Keratinocyte (primary cell): Measurements from ENCODE around the gene XRCC1. TPM values are rescaled to one million over a fixed set of nuclear protein-coding genes. Genes with fewer than 3 reads are reported as not detected.

ENCODE experiments used
- DNase-seq: peaks from one replicate; pipeline ENCODE4 v3.0.0-alpha.2; 2011; ENCODE audit warnings: low read depth, missing footprints, low spot score
- FAIRE-seq: peaks from 2 replicates; lab custom pipeline; 2011; peaks lifted over from hg19 to GRCh38; lab: Jason Lieb, UNC
- H2AFZ ChIP-seq: 2 replicates; pipeline ENCODE4 v1.6.0; 2012; ENCODE audit warnings: low read length, control low read depth, inconsistent platforms; ENCODE audit not compliant: control insufficient read depth
- H3K27ac ChIP-seq: 2 replicates; pipeline ENCODE4 v1.5.1; 2011; ENCODE audit warnings: low read length; ENCODE audit not compliant: control insufficient read depth, insufficient read depth
- H3K27me3 ChIP-seq: 3 replicates; pipeline ENCODE4 v1.6.0; 2011; ENCODE audit warnings: low read length; ENCODE audit not compliant: control insufficient read depth, insufficient read depth; ENCODE audit errors: extremely low read depth
- H3K36me3 ChIP-seq, 2 experiments: 2 replicates in 1 of 2; 3 replicates in 1 of 2; pipeline ENCODE4 v1.5.1; 2011; ENCODE audit warnings: low read length in 2 of 2, mild to moderate bottlenecking in 1 of 2; ENCODE audit not compliant: control insufficient read depth in 2 of 2, insufficient read depth in 2 of 2; ENCODE audit errors: extremely low read depth in 1 of 2
- H3K4me1 ChIP-seq: 3 replicates; pipeline ENCODE4 v1.5.1; 2011; ENCODE audit warnings: low read length; ENCODE audit not compliant: control insufficient read depth, insufficient read depth; ENCODE audit errors: extremely low read depth
- H3K4me2 ChIP-seq: 3 replicates; pipeline ENCODE4 v1.6.0; 2011; ENCODE audit warnings: low read depth, low read length; ENCODE audit not compliant: control insufficient read depth, insufficient read depth; ENCODE audit errors: extremely low read depth
- H3K4me3 ChIP-seq, 3 experiments: fragments of 200-600 bp in 1 of 3; sonication (generic) in 1 of 3; 2 replicates in 2 of 3; 3 replicates in 1 of 3; pipeline ENCODE4 v1.5.1; 2011 to 2016; ENCODE audit warnings: low read length in 3 of 3, mild to moderate bottlenecking in 3 of 3, control low read depth in 2 of 3, inconsistent platforms in 1 of 3, low read depth in 1 of 3, mixed read lengths in 1 of 3, mixed run types in 1 of 3, moderate library complexity in 1 of 3; ENCODE audit not compliant: control insufficient read depth in 2 of 3, insufficient read depth in 2 of 3; ENCODE audit errors: extremely low read depth in 1 of 3
- H3K79me2 ChIP-seq: 2 replicates; pipeline ENCODE4 v1.6.0; 2012; ENCODE audit warnings: low read length; ENCODE audit not compliant: control insufficient read depth, insufficient read depth
- H3K9ac ChIP-seq: 3 replicates; pipeline ENCODE4 v1.6.0; 2011; ENCODE audit warnings: low read length; ENCODE audit not compliant: control insufficient read depth, insufficient read depth; ENCODE audit errors: extremely low read depth
- H3K9me1 ChIP-seq: 3 replicates; pipeline ENCODE4 v1.6.0; 2011; ENCODE audit warnings: low read length; ENCODE audit not compliant: control insufficient read depth, insufficient read depth; ENCODE audit errors: extremely low read depth
- H3K9me3 ChIP-seq: 2 replicates; pipeline ENCODE4 v1.5.1; 2012; ENCODE audit warnings: low read depth, low read length; ENCODE audit not compliant: control insufficient read depth
- H4K20me1 ChIP-seq: 3 replicates; pipeline ENCODE4 v1.6.0; 2011; ENCODE audit warnings: low read length; ENCODE audit not compliant: control insufficient read depth, insufficient read depth; ENCODE audit errors: extremely low read depth
- CTCF ChIP-seq, 3 experiments: IDR thresholded peaks in 1 of 3; conservative IDR thresholded peaks in 1 of 3; optimal IDR thresholded peaks in 1 of 3; 2 replicates in 2 of 3; 3 replicates in 1 of 3; pipeline versions ENCODE3 to v1.5.1; 2011; ENCODE audit warnings: low read length in 3 of 3, mild to moderate bottlenecking in 3 of 3, moderate library complexity in 2 of 3, control low read depth in 1 of 3, inconsistent platforms in 1 of 3; ENCODE audit not compliant: insufficient read depth in 2 of 3; ENCODE audit errors: extremely low read depth in 1 of 3
- EZH2 ChIP-seq: IDR thresholded peaks from one replicate; pipeline ENCODE4 v1.6.1; 2012; ENCODE audit warnings: inconsistent platforms, mild to moderate bottlenecking, low read length, moderate library complexity
- dilution Hi-C: fragments of 300-500 bp; cut with MboI; formaldehyde crosslinking; loops from one replicate; pipeline ENCODE4 v1.7.0; 2020; ENCODE audit warnings: low sequenced_read_pairs; ENCODE audit not compliant: extremely low pct_ligation_motif_present
- polyA plus RNA-seq, 5 experiments: library from polyadenylated mRNA; depleted of rRNA in 3 of 5; stranded (reverse) in 3 of 5; stranded (forward) in 1 of 5; unstranded in 1 of 5; fragments of >200 nt; gene quantifications; 1 replicate in 1 of 5; 2 replicates in 3 of 5; 3 replicates in 1 of 5; pipeline versions ENCODE4 v1.2.1 to v1.2.3, GENCODE V29; 2011 to 2012; ENCODE audit warnings: missing spikeins in 2 of 5, low read depth in 1 of 5, low replicate concordance in 1 of 5

The XRCC1 gene
- polyA plus RNA-seq, 1 donor (not counting 4 experiments of a cell fraction or from before 2014, with no cell fraction given) = 16.3 TPM

- DNase-seq (no peak), FAIRE-seq (no peak)
- peaks cover 16% of the 10 kb centered on the region for H3K4me1 ChIP-seq
- no peaks in the 10 kb centered on the region for H3K9me3 ChIP-seq
- H3K79me2 ChIP-seq = no peaks in the 10 kb centered on the region
- no peak overlapping the region for H3K9ac ChIP-seq
- H3K27me3 ChIP-seq = no peaks in the 10 kb centered on the region
- no peaks in the 10 kb centered on the region for H3K9me1 ChIP-seq
- dilution Hi-C loops = no loop called here
- no peak overlapping the region for H2AFZ ChIP-seq
- no peaks in the 10 kb centered on the region for H4K20me1 ChIP-seq
- peaks cover 0 to 2% of the 10 kb centered on the region in 2 experiments for H3K36me3 ChIP-seq
- no peak overlapping the region for H3K4me2 ChIP-seq
- no peak overlapping the region for H3K4me3 ChIP-seq
- H3K27ac ChIP-seq = no peak overlapping the region
- TF ChIP-seq CTCF (optimal IDR thresholded peaks at IDR 0.05 in 1 of 3, IDR thresholded peaks at IDR 0.05 in 1 of 3, conservative IDR thresholded peaks at IDR 0.05 in 1 of 3; ENCODE audit: extremely low read depth in 1 of 3, insufficient read depth in 2 of 3, low read length in 3 of 3) (peak; percentile 42 to 76 (median 63)), EZH2 (no peak)
Observed at GRCh38 chr19:43534816-43535761, 40.2 kb downstream of the XRCC1 start.

- DNase-seq (no peak), FAIRE-seq (no peak)
- Histone ChIP-seq H3K9me1 (no peaks in the 10 kb centered on the region), H3K9ac (no peak overlapping the region), H3K4me3 (peak overlapping the region in 1 of 3 experiments; percentile 82), H3K4me1 (peaks cover 21% of the 10 kb centered on the region), H3K79me2 (no peaks in the 10 kb centered on the region), H2AFZ (peak overlapping the region; percentile 33), H4K20me1 (no peaks in the 10 kb centered on the region), H3K36me3 (peaks cover 0 to 2% of the 10 kb centered on the region in 2 experiments), H3K27ac (no peak overlapping the region), H3K27me3 (no peaks in the 10 kb centered on the region), H3K9me3 (no peaks in the 10 kb centered on the region), H3K4me2 (peak overlapping the region; percentile 96)
- dilution Hi-C loops = no loop called here
- TF ChIP-seq CTCF (optimal IDR thresholded peaks at IDR 0.05 in 1 of 3, IDR thresholded peaks at IDR 0.05 in 1 of 3, conservative IDR thresholded peaks at IDR 0.05 in 1 of 3; ENCODE audit: extremely low read depth in 1 of 3, insufficient read depth in 2 of 3, low read length in 3 of 3) = no peak
- TF ChIP-seq EZH2 = no peak
Observed at GRCh38 chr19:43534305-43534815, 41.0 kb downstream of the XRCC1 start.
